ENCODE results near the gene HEPN1.

HEPN1 gene

DNA sequence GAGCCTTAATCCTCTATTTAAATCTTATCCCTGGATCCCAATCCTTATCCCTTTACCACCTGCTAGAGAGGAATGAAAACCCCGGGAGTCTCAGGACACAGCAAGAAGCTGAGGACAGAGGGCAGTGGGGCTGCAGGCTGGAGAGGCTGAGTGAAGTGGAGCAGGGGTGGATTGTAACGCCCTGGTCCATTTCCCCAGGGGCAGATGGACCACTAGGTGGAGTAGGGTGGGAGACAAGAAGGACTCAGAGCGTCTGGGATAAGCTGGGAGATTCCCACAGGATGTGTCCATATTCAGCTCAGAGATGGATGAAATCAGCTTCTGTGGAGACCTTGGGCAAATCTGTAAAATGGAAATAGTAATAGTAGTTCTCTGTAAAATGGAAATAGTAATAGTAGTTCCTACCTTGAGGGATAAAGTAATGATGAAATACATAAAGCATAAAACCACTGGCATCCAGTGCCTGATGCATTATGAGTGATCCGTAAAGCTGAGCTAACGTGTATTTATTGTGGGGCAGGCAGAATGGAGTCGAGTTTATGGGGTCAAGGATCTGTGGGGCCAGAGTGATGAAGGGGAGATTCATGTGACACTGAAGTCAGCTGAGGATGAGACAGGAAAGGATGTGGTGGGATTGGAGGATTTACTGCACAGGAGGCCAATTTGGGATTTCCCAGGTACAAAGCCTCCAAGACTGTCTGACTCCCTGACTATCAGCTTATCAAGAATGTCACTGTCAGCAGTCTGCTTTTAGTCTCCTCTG, 19.5 kb upstream of the HEPN1 start:
- no peak for DNase-seq (ENCODE audit: low read depth in 2 of 2)

DNA sequence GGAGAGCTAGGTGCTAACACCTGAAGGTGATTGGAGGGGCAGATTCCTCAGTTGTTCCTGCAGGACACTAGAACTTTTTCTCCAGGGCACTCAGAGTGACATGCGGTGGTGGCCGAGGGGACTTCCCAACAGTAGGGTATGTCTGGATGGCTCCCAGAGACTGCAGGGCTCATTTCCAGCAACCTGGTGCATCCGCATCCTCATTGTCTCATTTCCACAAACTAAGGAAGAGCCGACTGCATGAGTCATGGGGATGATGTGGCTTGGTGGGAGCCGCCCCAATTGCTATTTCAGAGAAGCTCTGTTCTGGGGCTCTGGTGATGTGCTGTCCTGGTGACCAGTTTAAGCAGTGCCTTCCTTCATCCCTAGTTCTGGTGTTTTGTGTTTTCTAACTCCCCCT, 18.6 kb upstream of the HEPN1 start:
- DNase-seq (ENCODE audit: low read depth in 2 of 2): no peak

DNA sequence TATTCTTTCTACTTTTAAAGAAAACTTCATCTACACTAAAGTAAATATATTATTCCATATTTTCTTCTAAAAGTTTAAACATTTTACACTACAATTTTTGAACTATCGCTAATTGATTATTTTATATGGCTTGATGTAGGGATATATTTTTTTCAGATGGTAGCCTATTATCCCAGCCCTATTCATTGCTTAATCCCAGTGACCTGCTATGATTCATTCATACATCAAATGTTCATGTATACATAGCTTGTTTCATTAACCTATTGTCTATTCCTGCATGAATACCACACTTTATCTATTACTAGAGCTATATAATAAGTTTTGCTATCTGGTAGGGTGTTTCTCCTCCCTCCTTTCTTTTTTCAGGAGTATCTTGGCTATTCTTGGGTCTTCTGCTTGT, 16.4 kb upstream of the HEPN1 start:
- DNase-seq (ENCODE audit: low read depth in 2 of 2): no peak

DNA sequence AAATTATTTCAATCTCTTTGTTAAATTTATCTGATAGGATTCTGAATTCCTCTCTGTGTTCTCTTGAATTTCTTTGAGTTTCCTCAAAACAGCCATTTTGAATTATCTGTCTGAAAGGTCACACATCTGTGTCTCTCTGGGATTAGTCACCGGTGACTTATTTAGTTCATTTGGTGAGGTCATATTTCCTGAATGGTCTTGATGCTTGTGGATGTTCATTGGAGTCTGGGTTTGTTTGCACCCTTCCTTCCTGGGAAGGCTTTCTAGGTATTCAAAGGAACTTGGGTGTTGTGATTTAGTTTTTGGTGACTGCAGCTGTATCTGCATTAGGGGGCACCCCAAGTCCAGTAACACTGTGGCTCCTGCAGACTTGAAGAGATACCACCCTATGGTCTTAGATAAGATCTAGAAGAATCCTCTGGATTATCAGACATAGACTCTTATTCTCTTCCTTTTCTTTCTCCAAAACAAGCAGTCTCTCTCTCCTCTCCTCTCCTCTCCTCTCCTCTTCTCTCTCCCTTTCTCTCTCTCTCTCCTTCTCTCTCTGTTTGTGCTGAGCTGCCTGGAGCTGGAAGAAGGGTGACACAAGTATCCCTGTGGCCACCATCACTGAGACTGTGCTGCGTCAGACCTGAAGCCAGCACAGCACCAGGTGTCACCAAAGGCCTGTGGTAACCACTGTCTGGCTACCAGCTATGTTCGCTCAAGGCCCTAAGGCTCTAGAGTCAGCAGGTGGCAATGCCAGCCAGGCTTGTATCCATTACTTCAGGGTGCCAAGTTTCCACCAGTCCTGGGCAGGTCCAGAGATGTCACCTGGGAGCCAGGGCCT, 3.3 kb upstream of the HEPN1 start:
- DNase-seq (ENCODE audit: low read depth in 2 of 2): no peak

DNA sequence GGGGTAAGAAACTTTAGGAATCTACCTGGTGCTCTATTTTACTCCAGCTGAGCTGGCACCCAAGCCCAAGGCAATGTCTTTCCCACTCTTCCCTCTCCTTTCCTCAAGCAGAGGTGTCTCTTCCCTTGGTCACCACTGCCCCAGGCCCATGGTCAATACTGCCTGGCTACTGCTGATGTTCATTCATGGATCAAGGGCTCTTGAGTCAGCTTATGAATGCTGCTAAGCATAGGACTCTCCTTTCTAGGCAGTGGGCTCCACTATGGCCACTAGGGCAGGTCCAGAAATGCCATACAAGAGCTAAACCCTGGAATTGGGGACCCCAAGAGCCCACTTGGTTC, 2.7 kb upstream of the HEPN1 start:
- no peak for DNase-seq (ENCODE audit: low read depth in 2 of 2)

DNA sequence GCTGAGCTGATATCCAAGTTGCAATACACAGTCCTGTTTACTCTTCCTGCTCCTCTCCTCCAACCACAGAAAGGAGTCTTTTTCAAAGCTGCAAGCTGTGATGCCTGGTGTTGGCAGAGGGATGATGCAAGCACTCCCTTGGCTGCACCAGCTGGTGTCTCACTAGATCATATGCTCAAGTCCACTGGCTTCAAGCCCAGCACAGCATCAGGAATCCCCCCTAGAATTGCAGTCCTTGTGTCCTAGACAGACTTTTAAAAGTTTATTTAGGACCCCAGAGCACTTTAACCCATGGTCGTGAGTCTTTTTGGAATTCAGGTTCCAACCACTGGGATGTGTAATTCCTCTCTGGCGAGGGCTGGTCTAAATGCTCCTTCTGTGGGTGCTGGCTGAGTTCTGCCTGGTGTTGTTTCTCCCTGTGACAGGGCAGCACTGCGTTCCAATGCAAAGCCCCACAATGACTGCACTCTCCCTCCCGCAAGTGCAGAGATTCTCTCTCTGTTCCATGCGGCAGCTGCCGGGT, 1.9 kb upstream of the HEPN1 start:
- no peak for DNase-seq (ENCODE audit: low read depth in 2 of 2)

DNA sequence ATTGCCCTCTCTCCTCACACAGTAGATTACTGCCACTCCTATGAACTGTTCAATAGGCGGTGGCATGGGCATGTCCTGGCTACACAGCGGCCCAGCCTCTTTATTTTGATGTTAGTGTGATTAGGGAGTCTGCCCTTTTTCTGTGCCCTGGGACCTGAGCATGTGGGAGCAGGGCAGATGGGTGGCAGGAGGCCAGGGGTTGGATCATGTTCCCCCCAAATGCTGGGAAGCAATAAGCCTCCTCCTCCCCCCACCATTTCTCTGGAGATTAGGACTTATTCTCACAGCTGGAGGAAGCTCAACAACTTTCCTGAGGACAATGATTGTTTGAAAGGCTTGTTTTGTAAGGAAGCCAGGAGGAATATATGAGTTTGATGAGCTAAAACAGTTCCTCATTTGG, 848 bp downstream of the HEPN1 start:
- no peak for DNase-seq (ENCODE audit: low read depth in 2 of 2)

DNA sequence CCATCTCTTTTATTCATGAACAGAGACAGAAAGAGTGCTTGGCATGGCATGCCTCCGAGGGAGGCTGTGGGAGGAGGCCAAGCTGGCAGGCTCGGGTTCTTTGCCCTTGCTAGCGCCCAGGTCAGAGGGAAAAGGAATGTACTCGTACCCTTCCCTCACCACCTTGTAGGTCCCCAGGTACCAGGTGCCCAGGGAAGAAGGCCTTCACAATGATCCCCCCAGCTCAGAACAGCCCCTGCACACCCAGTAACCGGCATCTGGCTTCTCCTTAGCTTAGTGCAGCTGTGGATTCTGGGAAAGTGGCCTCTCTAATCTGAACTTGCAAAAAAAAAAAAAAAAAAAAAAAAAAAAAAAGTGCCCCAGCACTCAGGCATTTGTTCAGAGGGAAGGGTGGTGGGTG, 1.3 kb downstream of the HEPN1 start:
- DNase-seq (ENCODE audit: low read depth in 2 of 2): no peak

DNA sequence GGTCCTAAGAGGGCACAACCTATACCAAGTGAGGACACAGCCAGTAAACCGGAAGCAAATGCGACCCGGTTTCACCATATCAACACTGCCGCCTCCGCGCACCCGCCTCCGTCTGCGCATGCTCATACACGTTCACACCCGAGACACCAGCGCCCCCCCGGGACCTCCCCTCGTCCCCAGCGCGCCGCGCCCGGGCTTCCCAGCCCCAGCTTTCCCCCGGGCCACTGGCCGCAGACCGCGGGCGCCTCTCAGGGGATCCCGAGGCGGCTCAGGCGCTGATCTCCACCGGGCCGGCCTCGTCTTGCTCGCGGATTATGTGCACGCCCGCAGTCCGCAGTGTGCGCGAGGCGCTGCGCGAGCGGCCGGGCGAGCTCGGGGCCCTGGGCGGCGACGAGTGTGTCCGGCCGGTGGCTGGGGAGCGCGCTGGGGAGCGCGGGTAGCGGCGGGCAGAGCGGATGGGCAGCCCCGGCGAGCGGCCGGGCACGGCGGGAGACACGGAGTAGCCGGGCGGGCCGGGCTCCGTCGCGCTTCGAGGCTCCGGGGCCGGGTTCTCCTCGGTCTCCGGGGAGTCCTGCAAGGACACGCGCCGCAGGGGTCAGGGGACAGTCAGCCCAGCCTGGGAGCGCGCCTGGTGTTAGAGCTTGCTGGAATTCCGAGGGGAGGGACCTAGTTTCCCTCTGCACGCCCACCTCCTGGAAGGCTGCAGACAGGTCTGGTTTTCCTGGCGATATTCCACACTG, 2.0 kb downstream of the HEPN1 start:
- peak; percentile 39 to 57 for DNase-seq (ENCODE audit: low read depth in 2 of 2)

DNA sequence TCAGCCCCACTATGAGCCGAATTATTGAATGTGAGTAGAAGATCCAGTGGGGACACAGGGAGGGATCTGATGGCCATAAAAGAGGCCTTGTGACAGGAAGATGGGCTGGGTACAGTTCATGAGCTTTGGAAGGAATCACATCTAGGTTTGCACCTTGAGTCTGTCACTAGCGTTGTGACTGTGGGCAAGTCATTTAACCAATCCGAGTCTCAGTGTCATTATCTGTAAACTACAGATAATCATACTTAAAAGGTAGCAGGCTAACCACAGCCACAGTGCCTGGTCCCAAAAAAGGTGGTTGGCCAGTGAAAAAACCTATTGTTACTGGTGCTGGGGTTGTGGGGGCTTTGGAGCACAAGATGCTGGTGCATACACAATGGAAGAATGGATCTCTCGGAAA, 3.8 kb downstream of the HEPN1 start:
- DNase-seq (ENCODE audit: low read depth in 2 of 2): no peak

DNA sequence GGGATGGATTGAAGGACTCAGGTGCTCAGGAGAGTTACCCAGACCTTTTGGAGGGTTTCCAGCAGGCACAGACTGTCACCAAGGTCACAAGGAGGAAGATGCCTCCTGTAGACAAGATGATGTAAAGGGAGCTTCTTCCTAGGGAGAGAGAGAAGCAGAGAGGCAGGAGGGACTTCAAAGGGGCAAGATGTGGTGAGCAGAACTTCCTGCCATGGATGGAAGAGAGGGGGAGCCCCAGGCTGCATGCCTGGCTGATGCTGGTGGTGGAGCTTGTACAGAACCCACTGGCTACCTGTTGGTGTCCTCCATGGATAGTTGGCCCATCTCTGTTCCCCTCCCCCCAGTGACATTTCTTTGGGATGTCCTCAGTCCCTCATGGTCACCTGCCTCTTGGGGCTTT, 4.2 kb downstream of the HEPN1 start:
- no peak for DNase-seq (ENCODE audit: low read depth in 2 of 2)

DNA sequence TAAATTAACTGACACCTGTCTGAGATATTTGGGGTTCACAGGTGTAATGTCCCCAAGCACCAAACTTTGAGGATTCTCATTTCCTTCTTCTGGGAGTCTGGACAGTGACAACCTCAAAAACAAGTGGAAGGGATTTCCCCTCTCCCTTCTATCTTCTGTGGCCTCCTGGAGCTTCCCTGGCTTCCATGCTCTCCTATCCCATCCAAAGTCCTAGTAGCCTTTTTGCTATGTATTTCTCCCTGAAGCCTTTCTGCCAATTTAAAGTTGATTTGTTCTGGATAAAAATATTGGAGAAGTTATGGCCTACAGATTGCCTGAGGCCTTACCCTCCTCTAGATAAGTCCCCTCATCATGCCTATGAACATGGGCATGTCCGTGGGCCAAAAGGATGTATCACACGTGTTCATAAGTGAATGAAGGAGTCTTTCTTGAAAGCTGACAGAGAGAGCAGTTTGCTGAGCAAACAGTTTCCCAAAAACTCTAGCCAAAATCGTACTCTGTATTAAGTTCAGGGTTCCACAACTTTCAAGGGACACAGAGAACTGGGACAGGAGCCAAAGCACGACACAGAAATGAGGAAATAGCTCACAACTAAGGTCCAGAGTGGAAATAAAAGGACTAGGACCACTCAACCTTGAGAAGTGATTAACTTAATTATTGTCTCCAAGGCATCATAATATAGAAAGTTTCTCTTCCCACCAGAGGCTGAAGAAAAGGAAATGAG, 10.1 kb downstream of the HEPN1 start:
- DNase-seq (ENCODE audit: low read depth in 2 of 2): no peak

DNA sequence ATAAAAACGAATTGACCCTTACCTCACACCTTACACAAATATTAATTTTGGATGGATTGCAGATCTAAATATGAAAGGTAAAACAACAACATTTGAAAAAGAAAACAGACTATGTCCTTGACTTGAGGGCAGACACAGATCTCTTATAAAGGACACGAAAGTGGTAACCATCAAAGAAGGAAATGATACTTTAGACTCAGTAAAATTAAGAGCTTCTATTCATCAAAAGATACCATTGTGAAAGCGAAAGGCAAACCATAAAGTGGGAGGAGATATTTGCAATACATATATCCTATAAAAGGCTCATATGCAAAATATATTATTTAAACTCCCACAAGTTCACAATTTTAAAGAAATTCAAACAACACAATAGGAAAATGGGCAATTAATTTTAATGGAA, 11.7 kb downstream of the HEPN1 start:
- no peak for DNase-seq (ENCODE audit: low read depth in 2 of 2)

DNA sequence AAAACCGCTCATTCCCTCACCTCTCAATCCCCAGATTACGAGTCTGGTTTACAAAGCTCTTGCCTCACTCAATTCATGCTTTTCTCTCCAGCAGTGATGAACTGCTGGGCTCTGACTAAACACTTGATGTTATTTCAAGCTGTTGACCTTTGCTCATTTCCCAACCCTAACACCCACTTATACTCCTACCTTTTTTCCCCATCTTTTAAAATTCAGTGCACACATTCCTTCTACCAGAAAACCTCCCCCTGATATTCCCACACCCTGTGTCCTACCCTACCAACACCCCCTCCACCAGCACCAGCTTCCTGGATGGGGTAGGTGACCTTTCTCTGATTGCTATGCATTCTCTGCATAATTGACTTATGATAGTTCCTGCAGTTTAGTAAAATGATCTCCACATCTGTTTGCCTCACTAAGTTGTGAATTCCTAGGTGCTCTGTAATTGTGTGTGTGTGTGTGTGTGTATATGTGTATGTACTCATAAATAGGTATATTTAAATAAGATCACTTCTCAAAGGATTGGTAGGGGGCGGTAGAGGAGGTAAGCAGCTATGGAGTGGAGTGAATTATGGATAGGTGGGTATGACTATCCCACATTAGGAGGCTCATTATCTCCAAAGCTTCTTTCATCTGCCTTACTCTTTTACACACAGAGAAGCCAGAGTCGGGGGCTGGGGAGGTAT, 16.0 kb downstream of the HEPN1 start:
- no peak for DNase-seq (ENCODE audit: low read depth in 2 of 2)

DNA sequence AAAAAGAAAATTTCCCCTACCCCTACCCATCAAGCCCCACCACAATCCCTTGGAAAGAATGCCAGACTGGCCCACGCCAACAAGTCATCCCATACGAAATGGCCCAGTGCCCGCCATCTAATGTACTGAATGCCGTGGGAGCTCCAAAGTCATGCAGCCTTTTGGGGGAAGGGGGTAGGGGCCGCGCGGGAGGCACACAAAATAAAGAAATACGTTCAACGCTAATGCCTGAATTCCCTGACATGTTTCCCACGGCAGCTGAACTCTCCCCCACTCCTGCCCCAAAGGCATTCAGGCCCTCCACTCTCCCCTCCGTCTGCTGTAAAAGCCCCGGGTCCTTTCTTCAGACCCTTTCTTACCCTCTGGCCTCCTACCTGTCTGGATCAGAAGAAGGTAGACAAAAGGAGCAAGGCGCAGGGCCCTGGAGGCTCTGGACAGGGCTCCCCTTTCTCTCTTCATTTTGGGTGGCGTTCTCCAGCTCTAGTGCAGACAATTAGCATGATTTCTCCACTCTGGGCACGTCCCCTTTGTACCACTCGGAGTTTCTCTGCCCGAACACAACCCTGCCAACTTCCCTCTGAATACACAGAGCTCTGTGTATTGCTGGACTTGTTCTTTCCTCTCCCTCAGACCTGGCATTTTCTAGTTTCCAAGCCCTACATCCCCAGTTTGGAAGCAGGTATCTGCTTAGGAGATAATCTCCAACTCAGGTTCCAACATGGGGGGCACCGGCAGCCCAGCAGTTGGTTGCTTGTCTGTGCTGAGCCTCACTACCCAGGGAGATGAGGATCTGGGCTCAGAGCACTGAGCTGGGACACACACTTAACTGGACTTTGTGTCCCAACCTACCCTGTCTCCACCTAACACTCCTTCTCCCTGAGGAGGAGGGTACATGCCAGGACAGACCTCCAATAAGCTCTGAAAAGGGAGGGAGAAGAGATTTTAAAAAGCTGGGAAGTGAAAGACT, 16.8 kb downstream of the HEPN1 start, which contains the start of gene HEPACAM:
TSS of gene HEPACAM (minus strand) at position 500 of the 967 bp plus-strand sequence. CDS start at position 459, 41 bp downstream.
- DNase-seq (ENCODE audit: low read depth in 2 of 2): no peak

DNA sequence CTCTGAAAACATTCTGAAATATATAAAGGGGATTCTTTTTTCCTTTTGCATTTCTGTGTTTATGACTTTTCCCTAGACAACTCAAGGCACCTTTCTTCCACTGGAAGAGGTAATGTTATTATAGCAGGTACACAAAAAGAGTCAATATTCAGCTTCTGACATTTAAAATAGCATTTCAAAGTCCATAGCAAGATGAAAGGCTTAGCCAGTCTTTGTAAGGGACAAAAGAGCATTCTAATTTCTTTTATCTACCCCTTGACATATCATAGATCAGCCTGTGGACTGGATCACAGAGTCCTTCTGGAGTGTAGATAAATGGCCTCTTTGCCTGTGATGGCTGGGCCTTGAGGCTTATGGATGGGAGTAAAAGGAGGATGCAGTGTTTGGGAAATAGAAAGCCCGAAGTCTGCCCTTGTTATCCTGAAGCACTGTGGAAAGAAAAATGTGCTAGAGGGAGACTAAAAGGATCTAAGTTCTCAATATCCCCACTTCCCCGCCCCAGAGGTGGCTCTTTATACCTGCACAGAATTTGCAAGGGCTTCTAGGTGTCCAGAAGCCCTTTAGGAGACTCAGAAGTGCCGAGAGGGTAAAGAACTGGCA, 18.4 kb downstream of the HEPN1 start:
- DNase-seq (ENCODE audit: low read depth in 2 of 2): no peak

DNA sequence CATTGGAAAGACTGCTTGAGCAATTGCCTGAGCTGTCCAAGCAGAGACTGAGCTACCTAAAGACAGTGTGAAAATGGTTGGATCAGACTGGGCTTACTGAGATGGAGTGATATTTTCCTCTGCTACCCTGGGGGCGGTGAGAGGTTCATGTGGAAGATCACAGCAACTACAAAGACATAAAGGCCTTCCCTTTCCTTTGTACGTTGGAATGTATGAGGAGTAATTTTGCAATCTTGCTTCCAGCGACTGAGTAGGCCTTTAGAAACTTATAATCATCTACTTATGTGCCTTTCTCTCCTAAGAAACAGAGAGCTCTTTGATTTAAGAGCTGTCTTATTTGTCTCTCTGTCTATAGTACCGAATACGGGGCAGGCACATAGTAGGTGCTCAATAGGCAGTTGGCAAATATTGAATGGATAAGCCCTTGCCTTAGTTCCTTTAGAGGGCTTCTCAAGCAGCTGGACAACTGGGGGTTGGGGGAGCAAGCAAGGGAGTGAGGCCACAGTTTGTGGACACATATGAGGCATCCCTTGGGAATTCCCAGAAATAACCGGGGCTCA, 19.2 kb downstream of the HEPN1 start:
- DNase-seq (ENCODE audit: low read depth in 2 of 2): no peak

DNA sequence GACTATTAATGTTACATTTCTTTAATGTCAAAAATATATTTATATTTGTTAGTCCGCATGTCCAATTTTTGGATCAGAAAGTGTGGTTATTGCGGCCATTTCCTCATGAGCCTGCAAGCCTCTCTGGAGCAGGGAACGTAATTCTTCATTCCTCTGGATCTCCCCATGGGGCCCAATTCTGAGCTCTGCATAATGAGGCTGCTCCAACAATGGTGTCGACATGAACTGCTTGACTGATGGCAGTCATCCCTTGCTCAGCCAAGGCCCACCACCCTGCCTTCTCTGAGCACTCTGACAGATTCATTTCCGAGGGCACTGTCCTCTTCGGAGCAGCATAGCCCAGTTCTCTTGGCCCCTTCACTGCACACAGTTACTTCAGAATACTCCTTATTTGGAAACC, 19.9 kb downstream of the HEPN1 start:
- no peak for DNase-seq (ENCODE audit: low read depth in 2 of 2)

DNA sequence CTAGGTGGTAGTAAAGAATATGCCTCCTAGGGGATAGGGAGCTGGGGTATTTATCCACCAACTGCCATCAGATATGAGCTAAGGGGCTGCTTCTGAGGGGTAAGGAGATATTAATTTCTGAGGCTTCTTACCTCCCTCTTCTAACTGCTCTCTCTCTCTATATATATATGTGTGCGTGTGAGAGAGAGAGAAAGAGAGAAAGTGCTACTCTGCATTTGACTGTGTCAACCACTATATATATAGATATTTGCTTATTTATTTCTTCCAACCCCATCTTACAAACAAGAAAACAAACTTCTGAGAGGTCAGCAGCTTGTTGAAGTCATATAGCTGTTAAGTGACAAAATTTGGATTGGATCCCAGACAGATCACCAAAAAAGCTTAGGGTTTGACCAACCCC, 22.7 kb downstream of the HEPN1 start:
- DNase-seq (ENCODE audit: low read depth in 2 of 2): no peak

All from stimulated activated CD4-positive, alpha-beta T cell treated with anti-CD3 and anti-CD28 coated beads, Interleukin-1b, Interleukin-23, amount 100 ng/mL, for 1 hour (primary cell).